HCT116 (cell line): ENCODE results near the gene LATS1. TPM values are rescaled to one million over a fixed set of nuclear protein-coding genes. Genes with fewer than 3 reads are reported as not detected.
A peak's percentile ranks its signal among the peaks of the same experiment; 100 is the strongest.

ENCODE experiments used
- ATAC-seq: fragments of 200-7000 bp; cut with Tn5 transposase; 2 replicates; pipeline ENCODE4 v1.9.1; 2020; ENCODE audit warnings: mild to moderate bottlenecking, moderate library complexity
- BruUV-seq: library from RNA; stranded (reverse); fragments of 400-500 nt; replicated peaks from 2 replicates; lab custom pipeline; 2021; lab: Mats Ljungman, UMichigan
- CTCF ChIA-PET: fragments of 300-600 bp; sonication (Branson Sonifier 250); formaldehyde crosslinking; loops from one replicate; lab custom pipeline; 2021; ENCODE audit warnings: antibody characterized with exemption; lab: Charles Lee
- POLR2A ChIA-PET: fragments of 300-600, 350-600 bp; sonication (Branson Sonifier 250); formaldehyde crosslinking; loops from one replicate; lab custom pipeline; 2021; ENCODE audit warnings: antibody characterized with exemption; lab: Charles Lee
- RAD21 ChIA-PET, 2 experiments: fragments of 300-600 bp; sonication (Branson Sonifier 250); formaldehyde crosslinking; loops; one replicate each; lab custom pipeline; 2023; ENCODE audit warnings: low total read pairs in 2 of 2; ENCODE audit not compliant: uncharacterized antibody in 2 of 2, unreplicated experiment in 2 of 2, low non-redundant PET in 1 of 2; lab: Charles Lee
- DNase-seq: peaks from one replicate; pipeline ENCODE4 v3.0.0-alpha.2; 2010; ENCODE audit warnings: low read depth, low spot score
- H2AFZ ChIP-seq: fragments of 200-600 bp; shearing (Covaris generic), sonication (generic); 2 replicates; pipeline ENCODE4 v1.6.1; 2017; ENCODE audit warnings: low read depth, mixed run types, mixed read lengths, antibody characterized with exemption, low read length; ENCODE audit not compliant: poor library complexity, severe bottlenecking
- H3K27ac ChIP-seq: 2 replicates; pipeline ENCODE4 v1.5.1; 2012; ENCODE audit warnings: low read depth, low read length
- H3K27me3 ChIP-seq: fragments of 200-600 bp; sonication (generic); 2 replicates; pipeline ENCODE4 v1.6.1; 2016; ENCODE audit warnings: mixed run types, low read length, mixed read lengths; ENCODE audit not compliant: insufficient read depth
- H3K36me3 ChIP-seq, 2 experiments: fragments of 200-500 bp in 1 of 2; fragments of 200-600 bp in 1 of 2; sonication (Bioruptor generic) in 1 of 2; sonication (generic) in 1 of 2; 2 replicates each; pipeline versions ENCODE4 v1.5.1 to v1.6.1; 2014 to 2016; ENCODE audit warnings: low read length in 2 of 2, inconsistent platforms in 1 of 2, mixed read lengths in 1 of 2, mixed run types in 1 of 2; ENCODE audit not compliant: insufficient read depth in 2 of 2, control insufficient read depth in 1 of 2
- H3K4me1 ChIP-seq, 2 experiments: fragments of 200-600 bp in 1 of 2; sonication (generic) in 1 of 2; 2 replicates each; pipeline versions ENCODE4 v1.5.1 to v1.6.1; 2012 to 2017; ENCODE audit warnings: low read length in 2 of 2, inconsistent platforms in 1 of 2, mild to moderate bottlenecking in 1 of 2, mixed read lengths in 1 of 2, mixed run types in 1 of 2, moderate library complexity in 1 of 2; ENCODE audit not compliant: insufficient read depth in 2 of 2, control insufficient read depth in 1 of 2
- H3K4me2 ChIP-seq: fragments of 200-600 bp; sonication (generic); 2 replicates; pipeline ENCODE4 v1.6.1; 2017; ENCODE audit warnings: mixed run types, low read length, mixed read lengths
- H3K4me3 ChIP-seq, 2 experiments: fragments of 200-600 bp in 1 of 2; sonication (generic) in 1 of 2; replicated peaks in 1 of 2; 2 replicates each; pipeline ENCODE4 v1.5.1; 2011 to 2016; ENCODE audit warnings: low read length in 2 of 2, control low read depth in 1 of 2, low read depth in 1 of 2, mild to moderate bottlenecking in 1 of 2, mixed read lengths in 1 of 2, mixed run types in 1 of 2
- H3K79me2 ChIP-seq: fragments of 200-600 bp; sonication (generic); 2 replicates; pipeline ENCODE4 v1.6.1; 2017; ENCODE audit warnings: mild to moderate bottlenecking, mixed run types, low read length, moderate library complexity, mixed read lengths; ENCODE audit not compliant: insufficient read depth
- H3K9ac ChIP-seq: fragments of 200-600 bp; sonication (generic); 2 replicates; pipeline ENCODE4 v1.6.1; 2016; ENCODE audit warnings: low read length, mixed read lengths
- H3K9me2 ChIP-seq: fragments of 200-600 bp; sonication (generic), shearing (Covaris generic); 2 replicates; pipeline ENCODE4 v1.6.1; 2017; ENCODE audit warnings: mixed run types, mild to moderate bottlenecking, moderate library complexity; ENCODE audit not compliant: insufficient read depth
- H3K9me3 ChIP-seq, 2 experiments: fragments of 200-500 bp in 1 of 2; fragments of 200-600 bp in 1 of 2; sonication (Bioruptor generic) in 1 of 2; sonication (generic) in 1 of 2; 2 replicates each; pipeline ENCODE4 v1.6.1; 2014 to 2017; ENCODE audit warnings: low read length in 2 of 2, mixed read lengths in 2 of 2, inconsistent platforms in 1 of 2, low read depth in 1 of 2, mild to moderate bottlenecking in 1 of 2, mixed run types in 1 of 2, moderate library complexity in 1 of 2; ENCODE audit not compliant: control insufficient read depth in 1 of 2, insufficient read depth in 1 of 2
- H4K20me1 ChIP-seq: fragments of 200-600 bp; sonication (generic), shearing (Covaris generic); 2 replicates; pipeline ENCODE4 v1.6.1; 2017; ENCODE audit warnings: mixed run types, mild to moderate bottlenecking, moderate library complexity; ENCODE audit not compliant: insufficient read depth
- FOSL1 ChIP-seq: IDR thresholded peaks from 2 replicates; pipeline ENCODE4 v1.6.1; 2012; ENCODE audit warnings: low read depth
- POLR2AphosphoS5 ChIP-seq: IDR thresholded peaks from 2 replicates; pipeline ENCODE4 v1.6.1; 2011; ENCODE audit warnings: mild to moderate bottlenecking, low read depth, low read length, moderate library complexity
- TCF7L2 ChIP-seq: IDR thresholded peaks from 2 replicates; pipeline ENCODE4 v1.7.0; 2011; ENCODE audit warnings: borderline replicate concordance, inconsistent platforms; ENCODE audit not compliant: insufficient read depth, insufficient read length; ENCODE audit errors: extremely low read depth
- YY1 ChIP-seq: IDR thresholded peaks from 2 replicates; pipeline ENCODE4 v1.6.1; 2011; ENCODE audit warnings: low read length, low read depth, moderate library complexity, mild to moderate bottlenecking; ENCODE audit not compliant: insufficient replicate concordance; ENCODE audit errors: extremely low read depth
- intact Hi-C: fragments of 100-400 bp; cut with micrococcal nuclease; formaldehyde crosslinking; loops from 2 replicates; pipeline ENCODE4 v1.10.0; 2022
- total RNA-seq: library from RNA; stranded (reverse); gene quantifications from one replicate; pipeline ENCODE4 v1.2.1, GENCODE V29; 2021; ENCODE audit not compliant: unreplicated experiment
- TF ChIP-seq, protein P1 (sequence below): IDR thresholded peaks from 2 replicates; pipeline ENCODE4 v1.6.1; 2012; ENCODE audit warnings: low read depth
- TF ChIP-seq, protein P2 (sequence below): IDR thresholded peaks from 2 replicates; pipeline ENCODE4 v1.6.1; 2012

The LATS1 gene
- total RNA-seq, 1 experiment from 2014 or later, result 21.6 TPM

DNA sequence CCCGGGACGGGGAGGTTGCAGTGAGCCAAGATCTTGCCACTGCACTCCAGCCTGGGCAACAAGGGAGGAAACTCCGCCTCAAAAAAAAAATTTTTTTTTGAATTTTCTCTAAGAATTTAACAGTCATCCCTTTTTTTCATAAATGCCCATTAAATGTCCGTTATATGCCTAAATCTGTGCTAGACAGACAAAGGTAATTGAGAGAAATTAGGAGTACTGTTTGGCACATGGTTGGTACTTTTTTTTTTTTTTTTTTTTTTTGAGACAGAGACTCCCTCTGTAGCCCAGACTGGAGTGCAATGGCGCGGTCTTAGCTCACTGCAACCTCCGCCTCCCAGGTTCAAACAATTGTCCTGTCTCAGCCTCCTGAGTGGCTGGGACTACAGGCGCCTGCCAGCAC lies 33.3 kb upstream of the LATS1 start:
- no peak for DNase-seq
- intact Hi-C loops, result no loop called here
- Histone ChIP-seq H2AFZ (no peak overlapping the region), H3K9me3 (no peaks in the 10 kb centered on the region), H3K9ac (no peak overlapping the region), H3K27me3 (no peaks in the 10 kb centered on the region), H3K36me3 (no peaks in the 10 kb centered on the region), H3K9me2 (no peaks in the 10 kb centered on the region), H4K20me1 (peaks cover 7% of the 10 kb centered on the region; the same call in 1 of the 2 replicates), H3K27ac (no peak overlapping the region; the same call in 1 of the 2 replicates), H3K4me3 (no peak overlapping the region), H3K79me2 (peaks cover 68% of the 10 kb centered on the region), H3K4me1 (peaks cover 15 to 24% of the 10 kb centered on the region in 2 experiments), H3K4me2 (peak overlapping the region; percentile 91; the same call in 1 of the 2 replicates)
- no peak for ATAC-seq
- CTCF ChIA-PET, result no interaction called here
- no TSS peak for BruUV-seq
- no peak for TF ChIP-seq FOSL1
- TF ChIP-seq YY1, result no peak
- TF ChIP-seq, protein P1, sequence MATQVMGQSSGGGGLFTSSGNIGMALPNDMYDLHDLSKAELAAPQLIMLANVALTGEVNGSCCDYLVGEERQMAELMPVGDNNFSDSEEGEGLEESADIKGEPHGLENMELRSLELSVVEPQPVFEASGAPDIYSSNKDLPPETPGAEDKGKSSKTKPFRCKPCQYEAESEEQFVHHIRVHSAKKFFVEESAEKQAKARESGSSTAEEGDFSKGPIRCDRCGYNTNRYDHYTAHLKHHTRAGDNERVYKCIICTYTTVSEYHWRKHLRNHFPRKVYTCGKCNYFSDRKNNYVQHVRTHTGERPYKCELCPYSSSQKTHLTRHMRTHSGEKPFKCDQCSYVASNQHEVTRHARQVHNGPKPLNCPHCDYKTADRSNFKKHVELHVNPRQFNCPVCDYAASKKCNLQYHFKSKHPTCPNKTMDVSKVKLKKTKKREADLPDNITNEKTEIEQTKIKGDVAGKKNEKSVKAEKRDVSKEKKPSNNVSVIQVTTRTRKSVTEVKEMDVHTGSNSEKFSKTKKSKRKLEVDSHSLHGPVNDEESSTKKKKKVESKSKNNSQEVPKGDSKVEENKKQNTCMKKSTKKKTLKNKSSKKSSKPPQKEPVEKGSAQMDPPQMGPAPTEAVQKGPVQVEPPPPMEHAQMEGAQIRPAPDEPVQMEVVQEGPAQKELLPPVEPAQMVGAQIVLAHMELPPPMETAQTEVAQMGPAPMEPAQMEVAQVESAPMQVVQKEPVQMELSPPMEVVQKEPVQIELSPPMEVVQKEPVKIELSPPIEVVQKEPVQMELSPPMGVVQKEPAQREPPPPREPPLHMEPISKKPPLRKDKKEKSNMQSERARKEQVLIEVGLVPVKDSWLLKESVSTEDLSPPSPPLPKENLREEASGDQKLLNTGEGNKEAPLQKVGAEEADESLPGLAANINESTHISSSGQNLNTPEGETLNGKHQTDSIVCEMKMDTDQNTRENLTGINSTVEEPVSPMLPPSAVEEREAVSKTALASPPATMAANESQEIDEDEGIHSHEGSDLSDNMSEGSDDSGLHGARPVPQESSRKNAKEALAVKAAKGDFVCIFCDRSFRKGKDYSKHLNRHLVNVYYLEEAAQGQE, result no peak
- no peak for TF ChIP-seq POLR2AphosphoS5
- TF ChIP-seq TCF7L2, result no peak
- TF ChIP-seq, protein P2, sequence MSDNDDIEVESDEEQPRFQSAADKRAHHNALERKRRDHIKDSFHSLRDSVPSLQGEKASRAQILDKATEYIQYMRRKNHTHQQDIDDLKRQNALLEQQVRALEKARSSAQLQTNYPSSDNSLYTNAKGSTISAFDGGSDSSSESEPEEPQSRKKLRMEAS, result no peak
- RAD21 ChIA-PET, result no interaction called here
- POLR2A ChIA-PET, result no interaction called here
